Adrenal gland (tissue), 5 donors: ENCODE results near the gene GATD1.

Experiments
- CTCF ChIP-seq, 6 experiments: fragments of 450-650 bp in 4 of 6; fragments of 200-600 bp in 2 of 6; sonication (generic) in 1 of 6; IDR thresholded peaks; 1 replicate in 5 of 6; 2 replicates in 1 of 6; pipeline versions ENCODE4 v1.5.1 to v1.8.0; 2016 to 2021; ENCODE audit warnings: antibody characterized with exemption in 6 of 6, mild to moderate bottlenecking in 2 of 6, moderate library complexity in 1 of 6
- POLR2A ChIP-seq, 2 donors: fragments of 450-650 bp; IDR thresholded peaks; one replicate each; pipeline ENCODE4 v1.6.1; 2017; ENCODE audit warnings: antibody characterized with exemption in 2 of 2, mild to moderate bottlenecking in 2 of 2, moderate library complexity in 1 of 2
- donor health status: DM: no; HTN: no; CAD: no.

- no peak for TF ChIP-seq CTCF (IDR thresholded peaks at IDR 0.05)
- no peak for TF ChIP-seq POLR2A (IDR thresholded peaks at IDR 0.05)
Observed at GRCh38 chr11:801097-801780, 24.0 kb upstream of the GATD1 start.
